Motor neuron (in vitro differentiated cells): ENCODE measurements around the gene LBHD1. TPM values are rescaled to one million over a fixed set of nuclear protein-coding genes. Genes with fewer than 3 reads are reported as not detected.
"Not testable (repeated sequence)": the region's sequence is repeated elsewhere in the genome, so short reads cannot be mapped to it uniquely, and the experiment has no call there.

ENCODE experiments used
- ATAC-seq, 8 experiments: fragments of 200-7000 bp; cut with Tn5 transposase; replicated peaks in 6 of 8; 2 replicates each; pipeline ENCODE4 v1.8.0; 2021; ENCODE audit warnings: mild to moderate bottlenecking in 8 of 8, moderate library complexity in 8 of 8
- H3K27ac ChIP-seq, 2 donors: fragments of 250-450 bp; sonication (Bioruptor Pico); 2 replicates each; pipeline ENCODE4 v1.9.0; 2021; ENCODE audit warnings: antibody characterized with exemption in 2 of 2, mild to moderate bottlenecking in 2 of 2, moderate library complexity in 1 of 2
- H3K4me1 ChIP-seq, 2 donors: fragments of 250-450 bp; sonication (Bioruptor Pico); replicated peaks in 1 of 2; 2 replicates each; pipeline ENCODE4 v1.6.1; 2021; ENCODE audit warnings: antibody characterized with exemption in 2 of 2, mild to moderate bottlenecking in 2 of 2, moderate library complexity in 1 of 2
- H3K4me3 ChIP-seq, 5 donors: fragments of 250-450 bp; sonication (Bioruptor Pico); 2 replicates each; pipeline ENCODE4 v1.9.0; 2021; ENCODE audit warnings: antibody characterized with exemption in 5 of 5, mild to moderate bottlenecking in 5 of 5, moderate library complexity in 4 of 5
- WGBS, 10 experiments: fragments of 450-650 bp; shearing (Covaris generic); methylation state at CpG; one replicate each; pipeline ENCODE4 v1.0.0; 2022; 5-methylcytosine and 5-hydroxymethylcytosine counted together
- in situ Hi-C, 9 experiments: fragments of 400-800 bp; cut with MboI; loops; one replicate each; pipeline ENCODE4 v1.15.0; 2021; ENCODE audit warnings: low sequenced_read_pairs in 9 of 9, low pct_unique_long_range_greater_than_20kb in 2 of 9; ENCODE audit not compliant: unreplicated experiment in 9 of 9
- total RNA-seq, 8 experiments: library from RNA; unstranded; fragments of 300-600 nt; gene quantifications; 2 replicates each; pipeline versions ENCODE4 v1.2.3 to v1.2.4, GENCODE V29; 2022

LBHD1 gene
- total RNA-seq, 8 experiments from 2014 or later, result 2.8 to 32.4 (median 4.6) TPM

DNA sequence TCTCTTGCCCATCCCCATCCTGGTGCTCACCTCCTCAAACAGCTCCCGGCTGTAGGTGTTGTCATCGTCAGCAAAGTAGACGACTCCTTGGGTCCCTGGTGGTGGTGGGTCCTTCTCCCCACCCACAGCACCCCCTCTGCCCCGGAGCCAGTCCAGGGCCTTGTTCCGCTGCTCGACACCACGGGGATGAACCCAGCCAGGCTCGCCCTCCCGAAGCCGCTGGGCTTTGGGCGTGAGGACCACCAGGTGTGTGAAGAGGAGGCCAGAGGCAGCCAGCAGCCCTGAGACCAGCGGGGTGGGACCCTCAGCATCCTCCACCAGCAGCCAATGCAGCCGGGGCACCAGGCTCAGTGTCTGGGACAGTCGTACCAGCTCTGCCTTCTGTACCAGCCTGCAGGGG, 55.1 kb downstream of the LBHD1 start:
- WGBS, 10 experiments, result 100% methylated on average over 1 to 3 of the region's 14 CpGs; no CpG with 5 or more reads in 8 of the 10 experiments
- H3K27ac ChIP-seq, in situ Hi-C loops: not testable (repeated sequence)

DNA sequence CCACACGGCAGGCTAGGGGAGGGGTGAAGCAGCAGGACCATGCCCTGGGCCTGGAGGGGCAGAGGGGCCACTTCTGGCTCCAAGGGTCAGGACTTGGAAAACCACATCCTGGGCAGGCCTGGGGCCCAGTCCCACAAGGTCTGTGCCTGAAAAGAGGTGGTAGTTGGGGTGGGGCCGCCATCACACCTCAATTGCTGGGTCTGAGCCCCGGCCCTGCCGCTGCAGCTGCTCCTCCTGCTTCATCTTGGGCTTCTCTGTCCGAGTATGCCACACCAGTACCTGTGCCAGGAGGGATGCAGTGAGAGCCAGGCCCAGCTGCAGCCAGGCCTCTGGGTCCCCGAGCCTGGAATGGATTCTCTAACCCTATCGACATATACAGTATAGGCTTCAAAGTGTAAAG, 56.5 kb downstream of the LBHD1 start:
- ATAC-seq, result no peak
- H3K4me1 ChIP-seq, result peaks cover 3 to 4% of the 10 kb centered on the region in 2 donors
- WGBS, 10 experiments, result 75 to 100% (median 86%) methylated on average over 1 to 3 of the region's 7 CpGs; no CpG with 5 or more reads in 6 of the 10 experiments
- in situ Hi-C loops, result no loop called here
- no peak overlapping the region for H3K4me3 ChIP-seq
- H3K27ac ChIP-seq, result no peak overlapping the region

More for the DNA sequence above, 55.1 kb downstream of the LBHD1 start:
- H3K4me1 ChIP-seq, ATAC-seq, H3K4me3 ChIP-seq: not testable (repeated sequence)

DNA sequence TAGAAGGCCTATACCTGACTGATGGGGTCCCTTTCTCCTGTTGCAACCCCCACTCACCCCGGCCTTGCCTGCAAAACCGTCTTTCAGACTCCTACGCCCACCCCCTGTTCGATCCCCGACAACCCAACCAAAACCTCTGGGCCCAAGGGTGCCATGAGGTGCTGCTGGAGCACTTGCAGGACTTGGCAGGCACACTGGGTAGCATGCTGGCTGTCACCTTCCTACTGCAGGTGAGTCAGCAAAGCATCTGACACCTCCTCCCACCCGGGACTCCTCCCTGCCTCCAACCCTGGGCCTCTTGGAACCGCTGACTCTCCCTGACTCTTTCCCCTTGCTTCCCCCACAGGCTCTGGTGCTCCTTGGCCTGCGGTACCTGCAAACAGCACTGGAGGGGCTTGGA, 57.8 kb downstream of the LBHD1 start:
- in situ Hi-C loops, result no loop called here
- ATAC-seq, result peak in 2 of 8 experiments; percentile 6 to 20
- peaks cover 2 to 3% of the 10 kb centered on the region in 2 donors for H3K4me1 ChIP-seq
- peak overlapping the region in 1 of 2 donors; percentile 10 for H3K27ac ChIP-seq
- 60 to 100% (median 100%) methylated on average over 1 of the region's 8 CpGs; no CpG with 5 or more reads in 7 of the 10 experiments for WGBS, 10 experiments
- no peak overlapping the region for H3K4me3 ChIP-seq

DNA sequence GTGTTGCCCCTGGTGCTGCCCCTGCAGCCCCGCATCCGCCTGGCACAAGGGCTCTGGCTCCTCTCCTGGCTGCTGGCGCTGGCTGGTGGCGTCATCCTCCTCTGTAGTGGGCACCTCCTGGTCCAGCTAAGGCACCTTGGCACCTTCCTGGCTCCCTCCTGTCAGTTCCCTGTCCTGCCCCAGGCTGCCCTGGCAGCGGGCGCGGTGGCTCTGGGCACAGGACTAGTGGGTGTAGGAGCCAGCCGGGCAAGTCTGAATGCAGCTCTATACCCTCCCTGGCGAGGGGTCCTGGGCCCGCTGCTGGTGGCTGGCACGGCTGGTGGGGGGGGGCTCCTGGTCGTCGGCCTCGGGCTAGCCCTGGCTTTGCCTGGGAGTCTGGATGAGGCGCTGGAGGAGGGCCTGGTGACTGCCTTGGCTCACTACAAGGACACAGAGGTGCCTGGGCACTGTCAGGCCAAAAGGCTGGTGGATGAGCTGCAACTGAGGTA, 58.7 kb downstream of the LBHD1 start:
- H3K4me3 ChIP-seq, result peak overlapping the region in 3 of 5 donors; percentile 35 to 46 (median 44)
- WGBS, 10 experiments, result 85 to 92% methylated on average over 2 to 4 of the region's 15 CpGs; no CpG with 5 or more reads in 8 of the 10 experiments
- in situ Hi-C loops, result no loop called here
- H3K4me1 ChIP-seq, result peaks cover 2 to 3% of the 10 kb centered on the region in 2 donors
- ATAC-seq, result peak in 5 of 8 experiments; percentile 1 to 9 (median 4)
- peak overlapping the region in 1 of 2 donors; percentile 10 for H3K27ac ChIP-seq

Other genes starting within 250 kb of the LBHD1 start
- gene AHNAK, start 125.5 kb downstream of the LBHD1 start, total RNA-seq, result 10 to 100 TPM in 4 of 8 experiments, 1 to 10 TPM in 4; 1.2 to 93.7 (median 13.5) TPM
- 1,000 to 10,000 TPM; 1,525 to 3,247 (median 2,152) TPM for gene EEF1G, start 98.4 kb downstream of the LBHD1 start, total RNA-seq
- 10 to 100 TPM; 11.5 to 24.4 (median 17.3) TPM for gene TUT1, start 80.7 kb downstream of the LBHD1 start, total RNA-seq
- gene MTA2, start 70.4 kb downstream of the LBHD1 start, total RNA-seq, result 100 to 1,000 TPM in 3 of 8 experiments, 10 to 100 TPM in 5; 49.1 to 146 (median 83.3) TPM
- gene EML3, start 59.5 kb downstream of the LBHD1 start, total RNA-seq, result 10 to 100 TPM in 4 of 8 experiments, 1 to 10 TPM in 4; 1.4 to 56.9 (median 10.0) TPM
- gene ROM1, start 59.0 kb downstream of the LBHD1 start, total RNA-seq, result 10 to 100 TPM in 1 of 8 experiments, 1 to 10 TPM in 6, under 1 TPM in 1; 0.49 to 14.5 (median 4.8) TPM
- 10 to 100 TPM; 28.6 to 56.5 (median 37.0) TPM for gene B3GAT3, start 50.3 kb downstream of the LBHD1 start, total RNA-seq
- gene GANAB, start 25.7 kb downstream of the LBHD1 start, total RNA-seq, result 100 to 1,000 TPM in 7 of 8 experiments, 10 to 100 TPM in 1; 97.8 to 296 (median 172) TPM
- 10 to 100 TPM; 10.8 to 24.8 (median 17.9) TPM for gene INTS5, start 19.0 kb downstream of the LBHD1 start, total RNA-seq
- 100 to 1,000 TPM in 4 of 8 experiments, 10 to 100 TPM in 4; 51.9 to 159 (median 95.0) TPM for gene C11orf98, start 7.1 kb downstream of the LBHD1 start, total RNA-seq
- 10 to 100 TPM; 25.7 to 90.2 (median 37.9) TPM for gene CSKMT, start 7.0 kb downstream of the LBHD1 start, total RNA-seq
- 10 to 100 TPM in 5 of 8 experiments, 1 to 10 TPM in 3; 7.9 to 17.7 (median 10.3) TPM for gene UQCC3, start 594 bp downstream of the LBHD1 start, total RNA-seq
- gene UBXN1, start 6.8 kb upstream of the LBHD1 start, total RNA-seq, result 100 to 1,000 TPM in 7 of 8 experiments, 10 to 100 TPM in 1; 95.5 to 132 (median 123) TPM
- gene LRRN4CL, start 17.3 kb upstream of the LBHD1 start, total RNA-seq, result 1 to 10 TPM in 2 of 8 experiments, under 1 TPM in 6; 0.33 to 9.3 (median 0.49) TPM
- 100 to 1,000 TPM in 6 of 8 experiments, 10 to 100 TPM in 2; 55.0 to 446 (median 341) TPM for gene BSCL2, start 35.2 kb upstream of the LBHD1 start, total RNA-seq
- 100 to 1,000 TPM in 5 of 8 experiments, under 1 TPM in 3; 0.61 to 171 (median 111) TPM for gene GNG3, start 35.4 kb upstream of the LBHD1 start, total RNA-seq
- 10 to 100 TPM; 13.4 to 55.2 (median 27.8) TPM for gene HNRNPUL2, start 55.2 kb upstream of the LBHD1 start, total RNA-seq
- gene TTC9C, start 56.2 kb upstream of the LBHD1 start, total RNA-seq, result 10 to 100 TPM; 41.6 to 67.2 (median 48.7) TPM
- gene ZBTB3, start 81.9 kb upstream of the LBHD1 start, total RNA-seq, result 10 to 100 TPM in 3 of 8 experiments, 1 to 10 TPM in 5; 7.4 to 12.8 (median 9.5) TPM
- gene POLR2G, start 89.3 kb upstream of the LBHD1 start, total RNA-seq, result 100 to 1,000 TPM in 6 of 8 experiments, 10 to 100 TPM in 2; 83.4 to 178 (median 115) TPM
- 10 to 100 TPM in 5 of 8 experiments, 1 to 10 TPM in 3; 8.7 to 40.6 (median 13.9) TPM for gene TAF6L, start 99.1 kb upstream of the LBHD1 start, total RNA-seq
- 100 to 1,000 TPM in 1 of 8 experiments, 10 to 100 TPM in 7; 17.6 to 125 (median 42.2) TPM for gene TMEM179B, start 115.1 kb upstream of the LBHD1 start, total RNA-seq
- gene TMEM223, start 119.7 kb upstream of the LBHD1 start, total RNA-seq, result 10 to 100 TPM; 13.6 to 31.3 (median 25.3) TPM
- gene NXF1, start 133.2 kb upstream of the LBHD1 start, total RNA-seq, result 10 to 100 TPM; 22.4 to 86.6 (median 45.4) TPM
- 10 to 100 TPM; 26.2 to 54.3 (median 33.9) TPM for gene STX5, start 159.8 kb upstream of the LBHD1 start, total RNA-seq
- 1 to 10 TPM in 6 of 8 experiments, not detected in 2; 1.3 to 5.7 (median 2.1) TPM for gene TEX54, start 160.6 kb upstream of the LBHD1 start, total RNA-seq
- 100 to 1,000 TPM in 1 of 8 experiments, 10 to 100 TPM in 7; 41.4 to 110 (median 81.7) TPM for gene WDR74, start 167.3 kb upstream of the LBHD1 start, total RNA-seq
- gene SLC3A2, start 208.6 kb upstream of the LBHD1 start, total RNA-seq, result 100 to 1,000 TPM in 7 of 8 experiments, 10 to 100 TPM in 1; 97.8 to 428 (median 211) TPM
- under 1 TPM in 6 of 8 experiments, not detected in 2; 0.04 to 0.81 (median 0.19) TPM for gene CHRM1, start 249.1 kb upstream of the LBHD1 start, total RNA-seq